ENCODE measurements around the gene SLC6A16. TPM values are rescaled to one million over a fixed set of nuclear protein-coding genes. Genes with fewer than 3 reads are reported as not detected.

SLC6A16 gene
- total and polyA plus RNA-seq, 2 experiments from 2014 or later, result 0.31 to 1.8 TPM

DNA sequence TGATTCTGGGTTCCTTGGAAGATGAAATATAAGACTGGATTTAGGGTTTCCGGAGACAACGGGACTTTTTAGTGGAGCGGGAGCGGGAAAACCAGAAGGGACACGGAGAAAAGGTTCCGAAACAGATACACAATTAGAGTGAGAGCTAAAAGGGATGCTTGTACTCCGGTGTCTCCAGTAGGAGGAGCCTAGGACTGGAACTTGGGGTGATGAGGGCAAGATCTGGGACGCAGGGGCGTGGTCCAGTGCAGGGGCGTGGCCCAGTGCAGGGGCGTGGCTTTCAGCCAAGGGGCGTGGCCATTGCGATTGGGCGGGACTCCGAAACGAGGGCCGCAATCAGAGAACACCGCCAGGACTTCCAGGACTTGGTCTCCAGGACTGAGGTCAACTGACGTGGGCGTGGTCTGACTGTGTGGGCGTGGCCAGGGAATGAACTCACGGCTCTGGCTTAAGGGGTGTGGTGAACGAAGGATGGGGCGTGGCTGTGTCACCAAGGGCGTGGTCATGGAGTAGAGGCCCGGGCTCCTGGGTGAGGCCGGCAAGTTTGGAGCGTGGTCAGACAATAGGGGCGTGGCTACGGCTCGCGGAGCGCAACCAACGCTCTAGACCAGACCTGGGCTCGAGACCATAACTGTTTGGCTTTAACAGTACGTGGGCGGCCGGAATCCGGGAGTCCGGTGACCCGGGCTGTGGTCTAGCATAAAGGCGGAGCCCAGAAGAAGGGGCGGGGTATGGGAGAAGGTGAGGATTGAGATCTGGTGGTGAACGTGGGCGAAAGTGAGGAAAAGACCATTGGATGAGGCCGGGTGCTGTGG is 38.5 kb upstream of the SLC6A16 start, which contains the start of gene DKKL1 (continued):
- TF ChIP-seq POLR2AphosphoS5 (IDR thresholded peaks at IDR 0.05; ENCODE audit: low read depth) (peak; percentile 64), ZNF114 (CRISPR knock-in tag; IDR thresholded peaks at IDR 0.05) (no peak), JUNB (IDR thresholded peaks at IDR 0.05; ENCODE audit: unreplicated experiment) (no peak)
- TF ChIP-seq, protein P1, sequence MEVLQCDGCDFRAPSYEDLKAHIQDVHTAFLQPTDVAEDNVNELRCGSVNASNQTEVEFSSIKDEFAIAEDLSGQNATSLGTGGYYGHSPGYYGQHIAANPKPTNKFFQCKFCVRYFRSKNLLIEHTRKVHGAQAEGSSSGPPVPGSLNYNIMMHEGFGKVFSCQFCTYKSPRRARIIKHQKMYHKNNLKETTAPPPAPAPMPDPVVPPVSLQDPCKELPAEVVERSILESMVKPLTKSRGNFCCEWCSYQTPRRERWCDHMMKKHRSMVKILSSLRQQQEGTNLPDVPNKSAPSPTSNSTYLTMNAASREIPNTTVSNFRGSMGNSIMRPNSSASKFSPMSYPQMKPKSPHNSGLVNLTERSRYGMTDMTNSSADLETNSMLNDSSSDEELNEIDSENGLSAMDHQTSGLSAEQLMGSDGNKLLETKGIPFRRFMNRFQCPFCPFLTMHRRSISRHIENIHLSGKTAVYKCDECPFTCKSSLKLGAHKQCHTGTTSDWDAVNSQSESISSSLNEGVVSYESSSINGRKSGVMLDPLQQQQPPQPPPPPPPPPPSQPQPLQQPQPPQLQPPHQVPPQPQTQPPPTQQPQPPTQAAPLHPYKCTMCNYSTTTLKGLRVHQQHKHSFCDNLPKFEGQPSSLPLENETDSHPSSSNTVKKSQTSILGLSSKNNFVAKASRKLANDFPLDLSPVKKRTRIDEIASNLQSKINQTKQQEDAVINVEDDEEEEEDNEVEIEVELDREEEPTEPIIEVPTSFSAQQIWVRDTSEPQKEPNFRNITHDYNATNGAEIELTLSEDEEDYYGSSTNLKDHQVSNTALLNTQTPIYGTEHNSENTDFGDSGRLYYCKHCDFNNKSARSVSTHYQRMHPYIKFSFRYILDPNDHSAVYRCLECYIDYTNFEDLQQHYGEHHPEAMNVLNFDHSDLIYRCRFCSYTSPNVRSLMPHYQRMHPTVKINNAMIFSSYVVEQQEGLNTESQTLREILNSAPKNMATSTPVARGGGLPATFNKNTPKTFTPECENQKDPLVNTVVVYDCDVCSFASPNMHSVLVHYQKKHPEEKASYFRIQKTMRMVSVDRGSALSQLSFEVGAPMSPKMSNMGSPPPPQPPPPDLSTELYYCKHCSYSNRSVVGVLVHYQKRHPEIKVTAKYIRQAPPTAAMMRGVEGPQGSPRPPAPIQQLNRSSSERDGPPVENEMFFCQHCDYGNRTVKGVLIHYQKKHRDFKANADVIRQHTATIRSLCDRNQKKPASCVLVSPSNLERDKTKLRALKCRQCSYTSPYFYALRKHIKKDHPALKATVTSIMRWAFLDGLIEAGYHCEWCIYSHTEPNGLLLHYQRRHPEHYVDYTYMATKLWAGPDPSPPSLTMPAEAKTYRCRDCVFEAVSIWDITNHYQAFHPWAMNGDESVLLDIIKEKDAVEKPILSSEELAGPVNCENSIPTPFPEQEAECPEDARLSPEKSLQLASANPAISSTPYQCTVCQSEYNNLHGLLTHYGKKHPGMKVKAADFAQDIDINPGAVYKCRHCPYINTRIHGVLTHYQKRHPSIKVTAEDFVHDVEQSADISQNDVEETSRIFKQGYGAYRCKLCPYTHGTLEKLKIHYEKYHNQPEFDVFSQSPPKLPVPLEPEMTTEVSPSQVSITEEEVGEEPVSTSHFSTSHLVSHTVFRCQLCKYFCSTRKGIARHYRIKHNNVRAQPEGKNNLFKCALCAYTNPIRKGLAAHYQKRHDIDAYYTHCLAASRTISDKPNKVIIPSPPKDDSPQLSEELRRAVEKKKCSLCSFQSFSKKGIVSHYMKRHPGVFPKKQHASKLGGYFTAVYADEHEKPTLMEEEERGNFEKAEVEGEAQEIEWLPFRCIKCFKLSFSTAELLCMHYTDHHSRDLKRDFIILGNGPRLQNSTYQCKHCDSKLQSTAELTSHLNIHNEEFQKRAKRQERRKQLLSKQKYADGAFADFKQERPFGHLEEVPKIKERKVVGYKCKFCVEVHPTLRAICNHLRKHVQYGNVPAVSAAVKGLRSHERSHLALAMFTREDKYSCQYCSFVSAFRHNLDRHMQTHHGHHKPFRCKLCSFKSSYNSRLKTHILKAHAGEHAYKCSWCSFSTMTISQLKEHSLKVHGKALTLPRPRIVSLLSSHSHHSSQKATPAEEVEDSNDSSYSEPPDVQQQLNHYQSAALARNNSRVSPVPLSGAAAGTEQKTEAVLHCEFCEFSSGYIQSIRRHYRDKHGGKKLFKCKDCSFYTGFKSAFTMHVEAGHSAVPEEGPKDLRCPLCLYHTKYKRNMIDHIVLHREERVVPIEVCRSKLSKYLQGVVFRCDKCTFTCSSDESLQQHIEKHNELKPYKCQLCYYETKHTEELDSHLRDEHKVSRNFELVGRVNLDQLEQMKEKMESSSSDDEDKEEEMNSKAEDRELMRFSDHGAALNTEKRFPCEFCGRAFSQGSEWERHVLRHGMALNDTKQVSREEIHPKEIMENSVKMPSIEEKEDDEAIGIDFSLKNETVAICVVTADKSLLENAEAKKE (CRISPR knock-in tag; IDR thresholded peaks at IDR 0.05), result no peak

DNA sequence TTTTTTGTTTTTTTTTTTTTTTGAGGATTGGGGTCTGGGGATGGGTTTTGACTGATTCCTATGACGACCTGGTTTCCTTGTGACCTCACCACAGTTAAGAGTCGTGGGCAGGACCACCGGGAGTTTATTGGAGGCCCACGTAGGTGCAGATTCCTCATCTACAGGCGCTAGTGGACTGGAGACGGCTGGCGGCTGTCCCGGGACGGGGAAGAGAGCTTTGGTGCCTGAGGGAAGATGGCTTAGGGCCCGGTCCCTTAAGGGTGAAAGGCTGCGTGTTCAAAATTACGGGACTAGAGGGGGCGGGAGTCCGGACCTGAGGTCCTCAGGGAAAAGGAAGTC is 37.9 kb upstream of the SLC6A16 start:
- TF ChIP-seq, protein P2, sequence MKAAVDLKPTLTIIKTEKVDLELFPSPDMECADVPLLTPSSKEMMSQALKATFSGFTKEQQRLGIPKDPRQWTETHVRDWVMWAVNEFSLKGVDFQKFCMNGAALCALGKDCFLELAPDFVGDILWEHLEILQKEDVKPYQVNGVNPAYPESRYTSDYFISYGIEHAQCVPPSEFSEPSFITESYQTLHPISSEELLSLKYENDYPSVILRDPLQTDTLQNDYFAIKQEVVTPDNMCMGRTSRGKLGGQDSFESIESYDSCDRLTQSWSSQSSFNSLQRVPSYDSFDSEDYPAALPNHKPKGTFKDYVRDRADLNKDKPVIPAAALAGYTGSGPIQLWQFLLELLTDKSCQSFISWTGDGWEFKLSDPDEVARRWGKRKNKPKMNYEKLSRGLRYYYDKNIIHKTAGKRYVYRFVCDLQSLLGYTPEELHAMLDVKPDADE (IDR thresholded peaks at IDR 0.05), result no peak
- DNase-seq (ENCODE audit: low spot score), result no peak
- no peak overlapping the region for H3K27ac Mint-ChIP-seq
- peaks cover 6% of the 10 kb centered on the region; the same call in 1 of the 2 replicates for H3F3A ChIP-seq (replicated peaks; ENCODE audit: low read depth)
- peak overlapping the region; percentile 24 for H3K27ac ChIP-seq (ENCODE audit: low read depth)
- peaks cover 23% of the 10 kb centered on the region for H3K36me3 Mint-ChIP-seq (ENCODE audit: low read depth)
- H4K20me1 ChIP-seq (replicated peaks; ENCODE audit: insufficient read depth), result no peaks in the 10 kb centered on the region; the same call in 1 of the 2 replicates
- peaks cover 36% of the 10 kb centered on the region for H3K79me2 ChIP-seq (replicated peaks; ENCODE audit: insufficient read depth)
- H3K4me2 ChIP-seq, result peak overlapping the region; percentile 94
- H3K36me3 ChIP-seq (ENCODE audit: insufficient read depth), result peaks cover 15% of the 10 kb centered on the region; the same call in 1 of the 2 replicates
- H3K27me3 ChIP-seq (ENCODE audit: insufficient read depth), result no peaks in the 10 kb centered on the region
- H3K27me3 Mint-ChIP-seq (ENCODE audit: insufficient read depth, low read depth, poor library complexity), result peaks cover 18% of the 10 kb centered on the region
- peaks cover 9% of the 10 kb centered on the region for H3K4me1 Mint-ChIP-seq
- H3K4me3 Mint-ChIP-seq, result no peak overlapping the region
- H3K4me1 ChIP-seq (ENCODE audit: insufficient read depth), result peaks cover 5% of the 10 kb centered on the region; the same call in 1 of the 2 replicates
- H2AFZ ChIP-seq, result 0 out of 2 replicates have a peak overlapping the region, but pooled peaks have one; percentile 12
- peaks cover 7% of the 10 kb centered on the region; the same call in 1 of the 3 replicates for H3K9me3 Mint-ChIP-seq
- peak overlapping the region; percentile 99 for H3K4me3 ChIP-seq
- H3K9me2 ChIP-seq (ENCODE audit: insufficient read depth), result no peaks in the 10 kb centered on the region
- ATAC-seq, result peak; percentile 3
